GM18951 (cell line): ENCODE data around the gene LRRC4C.
"Not testable (repeated sequence)": the region's sequence is repeated elsewhere in the genome, so short reads cannot be mapped to it uniquely, and the experiment has no call there.

Source experiments
- POLR2A ChIP-seq: IDR thresholded peaks from 4 replicates; pipeline ENCODE4 v1.6.1; 2011; ENCODE audit warnings: mild to moderate bottlenecking; ENCODE audit not compliant: insufficient read length, insufficient read depth; ENCODE audit errors: extremely low read depth
- in situ Hi-C: fragments of 300-500 bp; cut with MboI; formaldehyde crosslinking; loops from one replicate; pipeline ENCODE4 v1.12.0; 2022; ENCODE audit warnings: low sequenced_read_pairs, mixed read lengths, inconsistent platforms; ENCODE audit not compliant: unreplicated experiment

Gene LRRC4C

DNA sequence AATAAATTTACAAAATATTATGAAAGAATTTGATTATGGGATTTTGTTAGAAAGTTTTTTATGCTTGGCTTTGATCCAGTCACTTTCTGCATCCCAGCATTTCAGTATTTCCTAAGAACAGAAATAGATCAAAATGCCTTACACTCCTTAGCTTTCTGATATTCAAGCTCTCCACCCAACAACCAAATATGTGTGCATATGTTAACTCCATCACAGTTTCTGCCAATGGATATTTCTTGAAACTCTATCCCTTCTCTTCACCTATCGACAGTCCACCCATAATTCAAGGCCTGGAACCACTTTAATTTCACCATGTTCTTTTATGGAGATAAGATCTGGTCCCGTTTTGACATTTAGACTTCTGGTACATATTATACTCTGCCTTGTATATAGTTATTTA lies 565.0 kb downstream of the LRRC4C start:
- TF ChIP-seq POLR2A: no peak
- in situ Hi-C loops: no loop called here

- TF ChIP-seq POLR2A: no peak
- in situ Hi-C loops: no loop called here
These were observed 574.0 kb downstream of the LRRC4C start for GRCh38 chr11:40885250-40885954.

DNA sequence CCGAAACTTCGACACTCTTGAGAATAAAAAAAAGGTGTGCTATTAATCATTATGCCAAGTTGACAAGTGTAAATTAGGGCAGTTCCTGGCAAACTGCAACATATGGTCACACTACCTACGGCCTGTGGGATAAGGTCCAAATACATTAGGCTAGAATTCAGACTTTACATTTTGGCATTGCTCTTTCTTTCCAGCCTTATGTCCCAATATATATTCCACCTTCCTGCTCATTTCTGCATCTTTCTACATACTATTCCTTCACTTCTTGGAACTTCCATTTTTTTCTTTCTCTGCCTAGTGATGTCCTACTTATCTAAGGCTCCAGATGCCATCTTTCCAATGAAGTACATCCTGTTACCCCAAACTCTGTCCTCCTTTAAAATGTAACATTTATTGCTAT lies 577.2 kb downstream of the LRRC4C start:
- in situ Hi-C loops: no loop called here
- no peak for TF ChIP-seq POLR2A

DNA sequence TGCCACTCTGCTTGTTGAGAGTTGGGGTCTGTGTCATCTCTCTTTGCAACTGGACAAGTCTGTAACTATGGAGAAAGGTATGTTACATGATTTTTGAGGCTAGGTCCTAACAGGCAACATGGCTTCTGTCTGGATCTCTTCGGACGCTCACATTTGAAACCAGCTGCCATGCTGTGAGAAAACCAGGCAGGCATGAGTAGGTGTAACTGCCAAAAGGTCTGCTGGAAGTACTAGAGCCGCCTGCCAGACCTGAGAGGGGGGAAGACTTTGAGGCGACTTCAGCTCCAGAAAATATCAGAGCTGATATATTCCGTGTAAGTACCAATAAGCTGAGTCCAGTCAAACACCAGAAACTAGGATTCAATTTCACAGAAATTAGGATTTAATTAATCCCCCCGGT lies 579.5 kb downstream of the LRRC4C start:
- TF ChIP-seq POLR2A: no peak
- in situ Hi-C loops: no loop called here

DNA sequence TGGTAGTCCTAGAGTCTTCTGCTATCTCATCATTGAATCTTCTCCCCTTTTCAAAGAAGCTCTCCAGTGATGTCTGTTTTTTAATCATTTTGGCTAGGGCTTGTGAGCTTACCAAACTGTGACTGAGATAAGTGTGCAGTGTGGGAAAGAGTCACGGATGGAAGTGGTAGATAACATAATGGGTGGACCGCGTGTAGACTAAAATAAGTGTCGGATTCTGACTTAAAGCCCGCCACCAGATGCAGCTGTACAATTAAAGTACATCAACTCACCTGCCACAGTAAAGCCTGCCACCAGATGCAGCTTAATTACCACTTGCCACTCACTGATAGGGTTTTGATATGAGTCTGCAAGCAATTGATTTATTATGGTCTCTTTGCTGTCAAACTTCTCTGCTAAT lies 581.5 kb downstream of the LRRC4C start:
- in situ Hi-C loops: no loop called here
- TF ChIP-seq POLR2A: no peak

GRCh38 chr11:40877256-40877655 lies 582.2 kb downstream of the LRRC4C start:
- in situ Hi-C loops: no loop called here
- no peak for TF ChIP-seq POLR2A

- TF ChIP-seq POLR2A: no peak
- in situ Hi-C loops: no loop called here
These were observed 591.3 kb downstream of the LRRC4C start for GRCh38 chr11:40867991-40868632.

DNA sequence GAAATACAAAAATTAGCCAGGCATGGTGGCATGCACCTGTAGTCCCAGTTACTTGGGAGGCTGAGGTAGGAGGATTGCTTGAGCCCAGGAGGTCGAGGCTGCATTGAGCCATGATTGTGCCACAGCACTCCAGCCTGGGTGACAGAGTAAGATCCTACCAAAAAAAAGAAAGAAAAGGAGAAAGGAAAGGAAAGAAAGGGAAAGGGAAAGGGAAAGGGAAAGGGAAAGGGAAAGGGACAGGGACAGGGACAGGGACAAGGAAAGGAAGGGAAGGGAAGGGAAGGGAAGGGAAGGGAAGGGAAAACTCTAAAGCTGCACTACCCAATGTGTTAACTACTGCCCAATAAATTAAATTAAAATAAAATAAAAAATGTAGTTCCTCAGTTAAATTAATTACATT lies 601.7 kb downstream of the LRRC4C start:
- in situ Hi-C loops: not testable (repeated sequence)

DNA sequence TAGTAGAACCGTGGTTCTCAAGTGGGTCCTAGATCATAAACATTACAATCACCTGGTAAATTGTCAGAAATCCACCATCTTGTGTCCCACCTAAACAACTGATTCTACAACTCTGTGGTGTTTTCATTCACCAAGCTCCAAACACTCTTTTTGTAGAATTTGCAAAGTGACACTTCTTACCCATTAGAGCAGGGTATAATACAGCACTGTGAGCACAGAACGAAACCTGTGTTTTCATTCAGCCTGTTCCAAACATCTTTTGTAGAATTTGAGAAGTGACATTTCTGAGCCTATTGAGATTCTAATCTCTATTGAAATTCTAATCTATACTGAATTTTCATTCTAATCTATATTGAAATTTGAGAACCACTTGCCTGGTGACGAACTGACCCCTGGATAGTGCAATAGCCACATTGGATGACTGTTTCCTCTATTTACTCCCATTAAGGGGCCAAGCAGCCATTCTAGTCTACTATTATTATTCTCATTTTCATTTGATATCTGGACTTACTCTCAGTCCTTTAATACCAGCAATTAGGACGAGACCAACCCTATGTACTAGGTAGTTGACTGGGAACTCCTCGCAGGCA lies 616.6 kb downstream of the LRRC4C start:
- in situ Hi-C loops: no loop called here
- no peak for TF ChIP-seq POLR2A

GRCh38 chr11:40841231-40841630 lies 618.2 kb downstream of the LRRC4C start:
- no peak for TF ChIP-seq POLR2A
- in situ Hi-C loops: no loop called here

DNA sequence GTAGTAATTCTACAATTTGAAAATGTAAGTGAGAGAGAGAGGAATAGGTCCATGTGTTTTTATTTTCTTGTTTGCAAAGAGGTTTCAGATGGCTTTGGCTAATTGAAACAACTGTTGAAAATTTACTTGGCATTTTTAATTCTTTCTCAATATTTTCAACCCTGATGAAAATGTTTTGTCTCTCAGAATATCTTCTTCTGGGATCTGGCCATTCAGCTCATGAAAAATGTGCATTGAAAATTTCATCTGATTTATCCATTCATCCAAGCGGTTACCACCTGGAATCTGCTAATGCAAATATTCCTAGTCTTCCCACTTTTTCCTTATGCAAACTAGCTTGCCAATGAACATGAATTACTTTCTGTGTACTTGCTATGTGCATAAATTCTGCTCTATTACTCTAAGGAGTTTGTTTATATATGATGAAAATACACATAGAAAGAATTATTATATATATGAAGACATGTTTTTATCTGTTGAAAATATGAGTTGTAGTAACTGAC lies 621.2 kb downstream of the LRRC4C start:
- no peak for TF ChIP-seq POLR2A
- in situ Hi-C loops: no loop called here

- no peak for TF ChIP-seq POLR2A
These were observed 632.3 kb downstream of the LRRC4C start for GRCh38 chr11:40827116-40827515.

GRCh38 chr11:40826601-40827000 lies 632.9 kb downstream of the LRRC4C start:
- TF ChIP-seq POLR2A: no peak
- in situ Hi-C loops: no loop called here

More at GRCh38 chr11:40827116-40827515, 632.3 kb downstream of the LRRC4C start:
- in situ Hi-C loops: no loop called here
